ENCODE measurements around the gene GTF2H3.

Gene GTF2H3

DNA sequence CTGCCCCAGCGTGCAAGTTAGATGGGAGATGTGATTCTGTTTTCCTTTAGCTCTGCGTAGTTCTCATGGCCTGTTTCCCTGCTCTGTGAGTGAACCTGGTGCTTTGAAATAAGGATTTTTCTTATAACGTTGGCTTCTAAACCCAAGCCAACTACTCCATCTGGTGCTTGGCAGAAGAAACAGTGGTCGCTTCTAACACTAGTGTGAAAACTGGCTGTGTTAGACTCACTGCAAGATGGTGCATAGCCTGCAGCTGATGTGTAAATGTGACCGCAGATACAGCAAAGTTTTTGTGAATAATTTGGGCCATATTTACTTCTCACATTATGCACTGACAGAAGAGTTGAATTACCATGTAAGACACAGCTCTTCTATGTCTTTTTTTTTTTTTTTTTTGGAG lies 12.2 kb downstream of the GTF2H3 start:
- DNase-seq (ENCODE audit: low read depth): no peak

DNA sequence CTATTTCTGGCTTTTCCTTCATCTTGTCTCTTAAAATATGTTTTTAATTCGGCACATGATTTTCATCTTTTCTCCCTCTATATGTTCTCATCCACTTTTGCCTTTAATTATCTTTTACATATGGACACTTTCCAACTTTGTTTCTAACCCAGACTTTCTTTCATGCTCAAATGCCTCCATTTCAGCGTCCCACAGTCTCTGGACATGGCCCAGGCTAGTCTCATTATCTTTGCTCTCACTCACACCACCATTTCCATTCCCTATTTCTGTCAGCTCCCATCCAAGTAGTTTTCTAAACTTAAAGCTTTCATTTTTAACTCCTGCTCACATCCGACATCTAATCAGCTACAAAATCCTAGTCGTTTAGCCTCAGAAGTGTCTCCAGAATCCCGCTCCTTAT lies 14.8 kb downstream of the GTF2H3 start:
- no peak for DNase-seq (ENCODE audit: low read depth)

DNA sequence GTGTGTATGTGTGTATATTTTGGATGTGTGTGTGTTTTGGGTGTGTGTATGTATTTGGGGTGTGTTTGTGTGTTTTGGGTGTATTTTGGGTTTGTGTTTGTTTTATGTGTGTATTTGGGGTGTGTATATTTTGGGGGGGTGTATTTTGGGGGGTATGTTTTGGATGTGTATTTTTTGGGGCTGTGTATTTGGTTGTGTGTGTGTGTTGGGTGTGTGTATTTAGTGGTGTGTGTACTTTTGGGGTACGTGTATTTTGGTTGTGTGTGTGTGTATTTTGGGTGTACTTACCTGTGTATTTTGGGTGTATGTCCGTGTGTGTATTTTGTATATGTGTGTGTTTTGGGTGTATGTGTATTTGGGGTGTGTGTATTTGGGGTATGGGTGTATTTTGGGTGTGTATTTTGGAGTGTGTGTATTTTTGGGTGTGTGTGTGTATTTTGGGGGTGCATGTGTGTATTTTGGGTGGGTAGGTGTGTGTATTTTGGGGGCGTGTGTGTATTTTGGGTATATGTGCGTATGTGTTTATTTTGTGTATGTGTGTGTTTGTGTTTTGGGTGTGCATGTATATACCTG lies 20.6 kb downstream of the GTF2H3 start:
- no peak for DNase-seq (ENCODE audit: low read depth)

DNA sequence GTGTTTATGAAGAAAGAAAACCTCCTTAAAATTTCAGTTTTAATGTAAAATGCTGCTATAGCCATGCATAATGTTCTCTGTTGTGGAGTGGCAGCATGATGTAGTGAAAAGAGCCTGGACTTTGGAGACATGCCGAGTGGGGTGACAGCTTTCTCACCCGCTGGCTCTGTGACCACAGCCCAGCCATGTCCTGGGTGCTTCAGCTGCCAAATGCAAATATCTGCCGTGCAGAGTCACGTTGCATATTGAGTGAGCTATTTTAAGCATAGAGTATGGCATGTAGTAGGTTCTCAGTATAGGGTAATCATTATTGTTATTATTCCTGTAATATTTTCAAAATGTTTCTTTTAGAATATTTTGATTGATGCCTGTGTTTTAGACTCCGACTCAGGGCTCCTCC lies 21.8 kb downstream of the GTF2H3 start:
- no peak for DNase-seq (ENCODE audit: low read depth)

DNA sequence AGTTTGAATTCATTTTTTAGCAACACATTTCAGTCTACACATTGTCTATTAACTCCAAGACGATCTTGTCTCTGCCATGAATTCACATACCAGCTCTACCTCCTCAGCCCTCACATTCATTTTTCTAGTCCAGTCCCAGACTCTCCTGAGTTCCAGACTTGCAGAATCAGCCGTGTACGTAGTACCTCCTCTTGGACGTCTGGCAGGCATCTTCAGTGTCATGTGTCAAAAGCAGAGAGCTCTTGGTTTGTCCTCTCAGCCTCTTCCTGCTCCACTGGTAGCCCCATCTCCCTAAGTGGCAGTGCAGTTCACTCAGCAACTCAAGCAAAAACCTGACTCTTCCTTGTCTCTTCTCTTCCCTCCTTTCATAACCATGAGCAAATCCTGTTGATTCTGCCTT lies 22.8 kb downstream of the GTF2H3 start:
- DNase-seq (ENCODE audit: low read depth): no peak

DNA sequence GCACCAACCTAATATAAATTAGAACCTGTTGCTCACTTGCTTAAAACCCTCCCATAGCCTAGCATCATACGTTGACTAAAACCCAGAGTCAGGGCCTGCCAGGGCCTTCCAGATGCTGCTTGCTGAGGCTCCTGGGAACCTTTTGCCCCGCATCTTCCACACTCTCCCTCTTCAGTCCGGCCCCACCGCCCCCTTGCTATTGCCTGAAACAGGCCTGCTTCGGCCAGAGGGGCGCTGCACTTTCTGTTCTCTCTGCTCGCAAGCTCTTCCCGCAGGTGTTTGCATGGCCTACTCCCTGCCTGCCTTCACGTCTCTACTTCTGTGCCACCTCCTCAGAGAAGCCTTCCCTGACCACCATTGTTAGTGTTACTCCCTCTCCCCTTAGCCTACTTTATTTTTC lies 23.6 kb downstream of the GTF2H3 start:
- DNase-seq (ENCODE audit: low read depth): no peak

DNA sequence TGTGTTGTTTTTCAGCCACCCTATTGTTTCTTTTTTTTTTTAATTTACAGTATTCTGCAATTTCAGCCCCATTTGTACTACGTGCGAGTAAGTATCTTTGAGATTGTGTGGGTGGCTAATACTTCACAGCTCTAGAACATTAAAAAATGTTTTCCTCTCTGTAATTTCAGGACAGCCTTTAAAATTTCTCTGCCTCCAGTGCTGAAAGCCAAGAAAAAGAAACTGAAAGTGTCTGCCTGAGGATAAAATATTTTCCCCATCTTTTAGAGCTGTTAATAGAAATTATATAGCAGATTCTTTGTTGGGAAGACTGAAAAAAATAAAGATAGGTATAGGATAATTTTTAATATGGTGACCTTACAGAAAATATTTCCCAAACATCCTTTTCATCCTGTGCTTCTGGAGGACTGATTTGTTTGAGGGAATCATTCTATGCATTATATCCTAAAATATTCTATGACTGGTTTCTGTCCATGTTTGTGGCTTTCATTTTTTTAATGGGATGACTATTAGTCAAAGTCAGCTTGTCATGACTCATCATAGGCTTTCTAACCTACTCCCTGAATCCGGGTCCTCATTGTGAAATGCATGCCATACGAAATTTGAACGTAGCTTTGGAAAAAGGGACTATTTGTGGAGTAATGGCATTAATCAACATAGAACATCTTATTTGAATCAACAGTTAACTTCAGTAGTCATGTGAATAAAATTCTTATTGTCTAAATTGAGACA lies 26.5 kb downstream of the GTF2H3 start:
- DNase-seq (ENCODE audit: low read depth): no peak

DNA sequence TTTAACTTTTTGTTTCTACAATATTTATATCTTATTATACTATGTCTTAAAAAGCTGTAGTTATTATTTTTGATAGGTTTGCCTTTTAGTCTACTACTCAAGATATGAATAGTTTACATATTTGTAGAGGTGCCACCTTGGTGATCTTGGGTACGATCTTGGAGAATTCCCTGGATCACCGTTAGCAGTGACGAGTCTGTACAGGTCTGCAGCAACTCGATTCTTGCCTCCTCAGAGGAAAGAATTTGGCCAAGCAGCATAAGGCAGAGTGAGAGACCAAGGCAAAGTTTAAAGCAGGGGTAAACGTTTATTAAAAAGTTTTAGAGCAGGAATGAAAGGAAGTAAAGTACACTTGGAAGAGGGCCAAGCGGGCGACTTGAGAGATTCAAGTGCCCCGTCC lies 34.1 kb downstream of the GTF2H3 start:
- no peak for DNase-seq (ENCODE audit: low read depth)

DNA sequence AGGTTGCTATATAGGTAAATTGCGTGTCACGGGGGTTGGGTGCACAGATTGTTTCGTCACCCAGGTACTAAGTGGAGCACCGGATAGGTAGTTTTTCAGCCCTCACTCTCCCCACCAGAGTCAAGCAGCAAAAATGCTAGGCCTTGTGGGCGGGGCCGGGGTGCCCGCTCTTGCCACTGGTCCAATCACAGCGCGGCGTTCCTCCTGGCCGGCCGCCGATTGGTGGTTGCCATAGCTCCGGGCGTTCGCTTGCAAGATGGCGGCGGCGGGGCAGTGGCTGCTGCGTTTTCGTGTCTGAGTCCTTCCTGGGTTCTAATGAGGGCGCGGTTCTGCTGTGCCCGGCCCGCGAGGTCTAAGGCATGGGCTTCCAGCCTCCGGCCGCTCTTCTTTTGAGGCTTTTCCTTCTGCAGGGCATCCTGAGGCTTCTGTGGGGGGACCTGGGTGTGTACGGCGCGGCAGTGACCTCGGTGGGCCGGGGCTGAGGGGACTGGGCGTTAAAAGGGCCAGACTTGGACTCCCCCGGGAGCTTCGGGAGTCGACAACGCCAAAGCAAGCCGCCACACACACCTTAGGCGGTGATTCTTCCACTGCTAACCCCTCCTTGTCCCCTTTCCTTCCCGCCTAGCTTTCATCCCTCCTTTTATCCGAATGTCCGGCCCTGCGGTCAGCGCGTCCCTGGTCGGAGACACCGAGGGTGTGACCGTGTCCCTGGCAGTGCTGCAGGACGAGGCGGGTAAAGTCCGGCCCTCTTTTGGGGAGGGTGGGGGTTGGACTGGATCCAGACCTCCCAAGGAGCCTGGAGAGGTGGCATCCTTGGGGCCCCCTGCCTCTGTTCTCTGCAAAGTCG lies 37.5 kb downstream of the GTF2H3 start, which contains the start of gene TCTN2:
TCTN2 (plus strand) TSS at position 232 of the 847 bp plus-strand sequence; CDS start at position 360, 128 bp downstream.
- DNase-seq (ENCODE audit: low read depth): peak; percentile 91

DNA sequence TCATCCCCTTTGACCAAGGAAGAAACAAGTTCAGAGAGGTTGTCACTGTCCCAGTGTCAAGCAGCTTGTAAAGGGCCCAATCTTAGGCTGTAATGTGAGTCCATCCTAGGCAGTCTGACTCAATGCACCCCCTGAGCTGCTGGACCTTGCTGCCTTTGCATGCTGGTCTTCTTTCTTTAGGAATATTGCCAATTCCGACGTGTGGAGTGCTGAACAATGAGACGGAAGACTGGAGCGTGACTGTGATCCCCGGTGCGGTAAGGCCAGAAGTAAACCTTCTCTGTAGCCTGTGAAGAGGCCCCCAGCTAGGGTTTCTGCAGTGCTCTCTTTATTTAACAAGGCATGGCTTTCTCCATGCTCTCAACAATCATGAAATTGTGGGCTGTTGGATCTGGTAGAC lies 38.2 kb downstream of the GTF2H3 start:
- no peak for DNase-seq (ENCODE audit: low read depth)

DNA sequence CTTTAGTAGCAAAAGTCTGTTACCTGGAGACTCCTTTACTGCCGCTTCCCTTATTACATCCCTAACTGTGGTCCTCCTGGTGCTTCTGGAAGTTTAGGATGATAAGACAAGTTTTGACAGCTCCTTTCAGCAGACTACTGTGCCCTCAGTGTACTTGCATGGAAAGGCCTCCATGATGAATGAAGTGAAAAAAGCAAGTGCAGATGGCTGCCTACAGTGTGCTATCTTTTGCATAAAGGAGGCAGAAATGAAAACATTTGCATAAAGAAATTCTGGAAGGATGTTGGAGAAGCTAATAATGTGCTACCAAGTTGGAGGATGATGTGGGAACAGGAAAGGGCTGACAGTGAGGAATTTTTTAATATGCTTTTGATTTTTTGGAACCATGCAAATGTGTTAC lies 41.8 kb downstream of the GTF2H3 start:
- no peak for DNase-seq (ENCODE audit: low read depth)

DNA sequence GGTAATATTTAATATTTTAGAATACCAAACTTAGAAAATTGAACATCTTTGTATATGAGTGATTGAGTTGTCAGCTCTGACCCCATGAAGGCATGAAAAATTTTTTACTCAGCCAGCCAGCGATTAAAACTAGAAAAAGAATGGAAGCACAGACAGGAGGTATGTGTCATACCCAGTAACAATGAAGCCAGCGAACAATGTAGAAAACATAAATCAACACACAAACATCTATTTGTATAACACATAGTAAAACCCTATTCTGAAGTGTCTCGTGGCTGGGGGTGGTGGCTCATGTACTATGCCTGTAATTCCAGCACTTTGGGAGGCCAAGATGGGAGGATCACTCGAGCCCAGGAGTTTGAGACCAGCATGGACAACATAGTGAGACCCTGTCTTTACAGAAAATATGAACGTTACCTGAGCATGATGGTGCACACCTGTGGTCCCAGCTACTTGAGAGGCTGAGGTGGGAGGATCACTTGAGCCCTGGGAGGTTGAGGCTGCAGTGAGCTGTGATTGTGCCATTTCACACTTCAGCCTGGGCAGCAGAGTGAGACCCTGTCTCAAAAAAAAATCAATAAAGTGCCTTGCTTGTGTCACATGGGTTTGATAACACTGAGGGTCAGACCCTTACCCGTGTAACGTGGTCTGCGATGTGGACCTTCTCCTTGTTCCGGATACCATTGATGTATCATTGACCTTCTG lies 43.1 kb downstream of the GTF2H3 start:
- DNase-seq (ENCODE audit: low read depth): no peak

DNA sequence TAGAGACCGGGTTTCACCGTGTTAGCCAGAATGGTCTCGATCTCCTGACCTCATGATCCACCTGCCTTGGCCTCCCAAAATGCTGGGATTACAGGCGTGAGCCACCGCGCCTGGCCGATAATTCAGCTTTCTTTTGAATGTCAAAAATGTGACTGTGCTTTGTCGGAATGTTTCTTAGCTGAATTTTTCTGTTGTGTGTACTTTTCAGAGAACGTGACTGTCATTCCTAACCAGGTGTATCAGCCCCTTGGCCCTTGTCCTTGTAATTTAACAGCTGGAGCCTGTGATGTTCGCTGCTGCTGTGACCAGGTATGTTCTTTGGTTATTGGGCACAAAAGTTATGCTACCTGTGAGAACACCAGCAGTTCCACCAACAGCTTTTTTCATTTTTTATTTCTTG lies 45.4 kb downstream of the GTF2H3 start:
- DNase-seq (ENCODE audit: low read depth): no peak

DNA sequence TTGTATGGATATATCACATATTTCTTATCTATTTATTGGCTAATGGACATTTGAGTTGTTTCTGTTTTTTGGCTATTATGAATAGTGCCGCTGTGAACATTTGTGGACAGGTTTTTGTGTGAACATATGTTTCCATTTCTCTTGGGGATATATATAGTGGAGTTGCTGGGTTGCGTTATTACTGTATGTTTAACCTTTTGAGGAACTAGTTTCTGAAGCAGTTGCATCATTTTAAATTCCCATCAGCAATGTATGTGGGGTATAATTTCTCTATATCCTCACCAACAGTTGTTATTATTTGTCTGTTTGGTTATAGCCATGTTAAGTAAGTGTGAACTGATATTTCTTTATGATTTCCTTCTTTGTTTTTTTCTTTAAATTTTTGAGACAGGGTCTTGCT lies 48.0 kb downstream of the GTF2H3 start:
- no peak for DNase-seq (ENCODE audit: low read depth)

DNA sequence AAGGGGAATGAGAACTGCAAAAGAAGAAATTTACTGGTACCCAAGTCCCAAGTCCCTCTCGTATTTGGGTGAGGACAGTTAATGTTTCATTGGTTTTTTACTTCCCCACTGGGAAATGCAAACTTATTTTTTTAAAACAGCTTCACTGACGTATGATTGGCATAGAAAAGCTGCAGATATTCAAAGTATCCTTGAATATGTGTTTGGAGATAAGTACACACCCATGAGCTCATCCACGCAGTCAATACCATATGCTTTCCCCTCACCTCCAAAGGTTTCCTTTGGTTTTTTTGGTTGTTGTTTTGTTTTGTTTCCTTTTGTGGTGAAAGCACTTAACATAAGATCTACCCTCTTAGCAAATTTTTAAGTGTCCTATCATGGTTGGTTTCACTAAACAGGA lies 50.3 kb downstream of the GTF2H3 start:
- DNase-seq (ENCODE audit: low read depth): no peak

DNA sequence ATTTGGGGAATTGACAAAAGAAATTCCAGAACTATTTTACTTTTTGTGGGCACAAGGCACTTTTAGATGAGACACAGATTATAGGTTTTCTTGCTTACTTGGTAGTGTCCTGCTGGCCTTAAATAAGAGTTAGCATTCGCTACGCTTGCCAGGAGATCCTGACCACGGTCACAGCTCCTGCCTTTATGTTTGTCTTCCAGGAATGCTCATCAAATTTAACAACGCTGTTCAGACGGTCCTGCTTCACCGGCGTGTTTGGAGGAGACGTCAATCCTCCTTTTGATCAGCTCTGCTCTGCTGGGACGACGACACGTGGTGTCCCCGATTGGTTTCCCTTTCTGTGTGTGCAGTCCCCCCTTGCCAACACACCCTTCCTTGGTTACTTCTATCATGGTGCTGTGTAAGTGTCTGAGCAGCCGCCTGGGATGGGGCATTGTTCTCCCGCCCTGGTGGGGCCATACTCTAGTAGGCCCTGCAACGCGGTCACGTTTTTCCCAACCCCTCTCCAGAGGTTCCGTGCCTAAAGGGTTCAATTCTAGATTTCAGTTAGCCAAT lies 53.1 kb downstream of the GTF2H3 start:
- DNase-seq (ENCODE audit: low read depth): no peak

DNA sequence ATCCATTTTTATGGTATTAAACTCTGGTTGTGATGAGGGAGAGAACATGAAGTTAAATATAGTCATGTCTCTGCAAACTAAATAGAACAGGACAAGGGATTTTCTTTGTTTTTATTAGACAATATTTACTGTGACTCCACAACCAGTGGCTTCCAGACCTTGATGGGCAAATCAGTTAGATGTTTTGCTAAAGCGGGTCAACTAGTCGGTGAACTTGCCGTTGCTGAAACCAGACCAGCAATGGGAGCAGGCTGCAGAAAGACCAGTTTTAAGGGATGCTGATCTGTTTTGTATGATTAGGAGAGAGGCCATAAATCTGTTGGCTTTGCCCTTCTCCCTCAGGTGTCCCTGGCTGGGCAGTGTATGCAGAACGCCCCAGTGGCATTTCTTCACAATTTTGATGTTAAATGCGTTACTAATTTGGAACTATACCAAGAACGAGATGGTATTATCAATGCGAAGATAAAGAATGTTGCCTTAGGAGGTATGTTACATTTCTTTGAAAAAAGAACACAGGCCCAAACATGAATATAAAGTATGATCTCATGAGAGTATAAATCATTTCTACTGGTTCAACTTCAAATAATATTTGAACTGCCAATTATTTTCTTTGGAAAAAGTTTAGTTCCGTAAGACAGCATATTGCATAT lies 56.7 kb downstream of the GTF2H3 start:
- no peak for DNase-seq (ENCODE audit: low read depth)

DNA sequence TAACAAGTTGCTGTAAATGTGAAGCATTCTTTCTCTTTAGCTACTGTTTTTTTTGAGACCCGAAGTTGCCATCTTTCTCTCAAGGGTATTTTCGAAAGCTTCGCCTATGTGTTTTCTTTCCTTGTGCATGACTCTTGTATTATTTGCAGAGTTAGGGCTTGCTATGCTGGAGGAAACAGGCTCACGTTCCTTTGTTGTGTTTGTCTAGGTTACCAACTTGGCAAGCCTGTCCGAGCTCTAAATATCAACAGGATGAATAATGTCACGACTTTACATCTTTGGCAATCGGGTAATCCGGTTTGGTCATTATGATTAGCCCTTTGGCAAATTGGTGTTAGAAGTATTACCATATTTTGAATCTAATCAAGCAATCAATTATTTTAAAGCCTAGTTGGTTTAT lies 62.6 kb downstream of the GTF2H3 start:
- no peak for DNase-seq (ENCODE audit: low read depth)

DNA sequence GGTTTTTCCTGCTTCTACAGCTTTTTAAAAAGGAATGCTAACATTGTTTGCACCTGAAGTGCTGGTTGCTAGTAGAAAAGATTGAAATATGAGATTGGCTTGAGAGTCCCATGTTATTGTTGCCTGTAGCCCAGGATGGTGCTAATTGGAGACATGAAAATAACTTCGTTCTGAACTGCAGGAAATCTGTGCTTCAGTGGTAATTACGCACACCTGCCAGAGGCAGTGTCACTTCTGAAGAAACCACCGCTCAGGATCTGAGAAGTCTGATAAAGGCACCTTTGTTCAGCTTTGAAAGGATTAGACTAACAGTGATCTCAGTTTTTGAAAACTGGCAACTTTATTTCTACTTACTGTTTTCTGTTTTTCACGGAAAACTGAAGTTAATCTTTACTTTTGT lies 63.0 kb downstream of the GTF2H3 start:
- DNase-seq (ENCODE audit: low read depth): no peak

DNA sequence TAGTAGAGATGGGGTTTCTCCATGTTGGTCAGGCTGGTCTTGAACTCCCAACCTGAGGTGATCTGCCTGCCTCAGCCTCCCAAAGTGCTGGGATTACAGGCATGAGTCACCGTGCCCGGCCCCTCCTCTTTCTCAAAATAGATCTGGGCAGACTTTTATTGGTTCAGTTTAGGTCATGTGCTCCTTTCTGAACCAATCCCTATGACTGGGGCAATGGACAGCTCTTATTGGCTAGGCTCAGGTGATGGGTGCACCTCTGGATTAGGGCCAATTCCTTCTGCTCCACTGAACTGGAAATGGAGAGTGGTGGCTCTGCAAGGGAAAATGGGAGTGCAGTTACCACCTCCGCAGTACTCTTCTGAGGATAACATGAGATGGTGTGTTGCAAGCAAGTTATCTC lies 72.3 kb downstream of the GTF2H3 start:
- DNase-seq (ENCODE audit: low read depth): no peak

DNA sequence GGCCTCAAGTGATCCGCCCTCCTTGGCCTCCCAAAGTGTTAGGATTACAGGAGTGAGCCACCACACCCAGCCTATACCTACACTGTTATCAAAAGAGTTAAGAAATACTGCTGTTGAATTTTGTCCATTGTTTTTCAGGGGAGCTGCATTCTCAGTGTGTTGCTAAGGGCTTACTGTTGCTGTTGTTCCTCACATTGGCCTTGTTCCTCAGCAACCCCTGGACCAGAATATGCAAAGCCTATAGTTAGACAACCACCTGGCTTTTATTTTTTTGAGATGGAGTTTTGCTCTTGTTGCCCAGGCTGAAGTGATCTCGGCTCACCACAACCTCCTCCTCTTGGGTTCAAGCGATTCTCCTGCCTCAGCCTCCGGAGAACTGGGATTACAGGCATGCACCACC lies 73.8 kb downstream of the GTF2H3 start:
- no peak for DNase-seq (ENCODE audit: low read depth)

All from activated T-helper 9 cell treated with anti-CD3 and anti-CD28 coated beads, Interleukin-2, amount 50 U/mL, for 16 hours (primary cell).